ENCODE results near the gene NLRP13.

GRCh38 chr19:55867101-55867500 lies 65.0 kb downstream of the NLRP13 start:
- TF ChIP-seq EZH2 (IDR thresholded peaks at IDR 0.05): no peak
- no peak for TF ChIP-seq CTCF (IDR thresholded peaks at IDR 0.05)
